Adrenal gland (tissue), 5 donors: ENCODE data around the gene HTR2C.

Experiments
- POLR2A ChIP-seq, 2 donors: fragments of 450-650 bp; IDR thresholded peaks; one replicate each; pipeline ENCODE4 v1.6.1; 2017; ENCODE audit warnings: antibody characterized with exemption in 2 of 2, mild to moderate bottlenecking in 2 of 2, moderate library complexity in 1 of 2
- TF ChIP-seq, protein P1 (sequence below), 6 experiments: fragments of 450-650 bp in 4 of 6; fragments of 200-600 bp in 2 of 6; sonication (generic) in 1 of 6; IDR thresholded peaks; 1 replicate in 5 of 6; 2 replicates in 1 of 6; pipeline versions ENCODE4 v1.5.1 to v1.8.0; 2016 to 2021; ENCODE audit warnings: antibody characterized with exemption in 6 of 6, mild to moderate bottlenecking in 2 of 6, moderate library complexity in 1 of 6
- donor health status: DM: no; HTN: no; CAD: no.

DNA sequence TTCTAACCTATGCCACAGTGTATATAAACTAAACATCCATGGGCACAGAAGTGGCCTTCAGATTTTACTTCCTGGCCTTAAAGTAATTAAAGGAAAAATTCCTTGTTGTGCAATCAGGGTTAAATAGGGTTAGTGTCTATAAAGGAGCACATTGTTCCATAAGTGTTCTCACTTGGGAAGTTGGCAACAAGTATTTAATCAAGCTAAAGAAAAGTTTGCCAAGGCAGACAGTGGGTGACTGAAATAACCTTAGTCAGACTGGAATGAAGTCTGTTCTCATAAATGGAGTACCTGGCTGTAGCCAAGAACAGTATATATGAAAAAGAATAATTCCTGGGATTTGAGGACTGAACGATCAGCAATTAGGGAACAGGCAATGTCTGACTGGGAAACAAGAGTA, 213.6 kb downstream of the HTR2C start:
- TF ChIP-seq, protein P1, sequence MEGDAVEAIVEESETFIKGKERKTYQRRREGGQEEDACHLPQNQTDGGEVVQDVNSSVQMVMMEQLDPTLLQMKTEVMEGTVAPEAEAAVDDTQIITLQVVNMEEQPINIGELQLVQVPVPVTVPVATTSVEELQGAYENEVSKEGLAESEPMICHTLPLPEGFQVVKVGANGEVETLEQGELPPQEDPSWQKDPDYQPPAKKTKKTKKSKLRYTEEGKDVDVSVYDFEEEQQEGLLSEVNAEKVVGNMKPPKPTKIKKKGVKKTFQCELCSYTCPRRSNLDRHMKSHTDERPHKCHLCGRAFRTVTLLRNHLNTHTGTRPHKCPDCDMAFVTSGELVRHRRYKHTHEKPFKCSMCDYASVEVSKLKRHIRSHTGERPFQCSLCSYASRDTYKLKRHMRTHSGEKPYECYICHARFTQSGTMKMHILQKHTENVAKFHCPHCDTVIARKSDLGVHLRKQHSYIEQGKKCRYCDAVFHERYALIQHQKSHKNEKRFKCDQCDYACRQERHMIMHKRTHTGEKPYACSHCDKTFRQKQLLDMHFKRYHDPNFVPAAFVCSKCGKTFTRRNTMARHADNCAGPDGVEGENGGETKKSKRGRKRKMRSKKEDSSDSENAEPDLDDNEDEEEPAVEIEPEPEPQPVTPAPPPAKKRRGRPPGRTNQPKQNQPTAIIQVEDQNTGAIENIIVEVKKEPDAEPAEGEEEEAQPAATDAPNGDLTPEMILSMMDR (IDR thresholded peaks at IDR 0.05) = no peak
- TF ChIP-seq POLR2A (IDR thresholded peaks at IDR 0.05) = no peak
